Middle frontal gyrus (tissue), 1 donor: ENCODE measurements around the gene MARCHF3.
"Not testable (repeated sequence)": the region's sequence is repeated elsewhere in the genome, so short reads cannot be mapped to it uniquely, and the experiment has no call there.

Experiments used
- DNase-seq: peaks from one replicate; pipeline ENCODE4 v3.0.0-alpha.2; 2015; ENCODE audit warnings: low spot score; ENCODE audit errors: extremely low spot score

Gene MARCHF3

DNA sequence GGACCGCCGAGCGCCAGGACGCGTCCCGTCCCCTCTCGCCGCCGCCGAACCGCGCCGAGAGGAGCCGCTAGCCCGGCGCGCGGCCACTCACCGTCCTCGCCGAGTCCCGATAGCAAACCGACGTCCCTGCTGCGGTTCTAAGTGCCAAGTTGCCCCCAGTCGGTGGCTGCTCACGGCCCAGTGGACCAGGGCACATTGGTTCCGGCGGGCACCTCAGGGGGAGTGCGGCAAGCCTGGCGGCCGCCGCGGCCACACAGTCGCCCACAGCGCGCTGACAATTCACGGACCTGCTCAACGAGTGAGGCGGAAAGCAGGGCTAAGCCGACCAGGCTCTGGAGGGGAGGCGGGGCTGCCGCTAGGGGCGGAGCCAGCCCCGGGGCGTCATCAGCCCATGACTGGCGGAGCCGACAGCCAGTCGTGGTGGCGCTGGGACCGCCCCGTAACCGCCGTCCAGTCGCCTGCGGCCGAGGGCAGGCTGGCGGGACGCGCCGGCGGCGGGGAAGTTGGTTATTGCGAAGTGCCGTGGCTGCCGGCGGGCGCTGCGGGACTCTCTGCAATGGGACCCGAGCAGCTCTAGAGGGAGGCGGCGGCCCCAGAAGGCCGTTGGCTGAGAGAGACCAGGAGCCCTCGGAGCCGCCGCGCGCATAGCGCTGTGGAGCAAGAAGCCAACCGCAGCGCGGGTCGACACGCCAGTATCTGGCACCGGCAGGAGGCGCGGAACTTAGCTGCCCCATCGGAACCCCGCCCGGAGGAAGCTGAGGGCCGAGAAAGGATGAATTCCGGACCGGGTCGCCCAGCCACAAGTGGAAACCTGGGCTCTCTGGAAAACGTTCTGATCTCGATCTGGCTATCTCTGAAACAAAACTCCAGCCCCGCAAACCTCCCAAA is at the start of gene MARCHF3:
Gene MARCHF3 (minus strand): TSS at position 300 of the 888 bp plus-strand sequence. CDS start 112,387 bp downstream, outside the sequence.
- peak; percentile 85 for DNase-seq

- DNase-seq = no peak
Measured at GRCh38 chr5:127079994-127080491, 49.7 kb upstream of the MARCHF3 start.

DNA sequence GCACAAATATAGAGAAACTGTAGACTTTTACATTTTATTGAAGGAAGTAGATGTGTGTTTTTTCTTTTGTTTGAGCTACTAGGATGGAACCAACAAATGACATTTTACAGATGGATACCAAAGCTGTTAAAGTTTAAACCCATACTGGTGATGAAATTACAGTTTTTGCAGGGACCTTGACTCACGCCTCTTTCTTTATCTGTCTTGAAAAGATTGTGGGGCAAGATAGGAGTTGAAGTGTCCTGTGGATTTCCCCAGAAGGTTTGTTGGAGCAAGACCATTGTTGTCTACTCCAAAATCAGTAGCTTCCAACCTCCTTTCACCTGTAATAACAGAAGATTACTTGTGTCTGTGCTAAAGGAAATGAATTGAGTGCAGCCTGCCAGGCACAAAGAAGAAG is 47.0 kb upstream of the MARCHF3 start:
- no peak for DNase-seq

DNA sequence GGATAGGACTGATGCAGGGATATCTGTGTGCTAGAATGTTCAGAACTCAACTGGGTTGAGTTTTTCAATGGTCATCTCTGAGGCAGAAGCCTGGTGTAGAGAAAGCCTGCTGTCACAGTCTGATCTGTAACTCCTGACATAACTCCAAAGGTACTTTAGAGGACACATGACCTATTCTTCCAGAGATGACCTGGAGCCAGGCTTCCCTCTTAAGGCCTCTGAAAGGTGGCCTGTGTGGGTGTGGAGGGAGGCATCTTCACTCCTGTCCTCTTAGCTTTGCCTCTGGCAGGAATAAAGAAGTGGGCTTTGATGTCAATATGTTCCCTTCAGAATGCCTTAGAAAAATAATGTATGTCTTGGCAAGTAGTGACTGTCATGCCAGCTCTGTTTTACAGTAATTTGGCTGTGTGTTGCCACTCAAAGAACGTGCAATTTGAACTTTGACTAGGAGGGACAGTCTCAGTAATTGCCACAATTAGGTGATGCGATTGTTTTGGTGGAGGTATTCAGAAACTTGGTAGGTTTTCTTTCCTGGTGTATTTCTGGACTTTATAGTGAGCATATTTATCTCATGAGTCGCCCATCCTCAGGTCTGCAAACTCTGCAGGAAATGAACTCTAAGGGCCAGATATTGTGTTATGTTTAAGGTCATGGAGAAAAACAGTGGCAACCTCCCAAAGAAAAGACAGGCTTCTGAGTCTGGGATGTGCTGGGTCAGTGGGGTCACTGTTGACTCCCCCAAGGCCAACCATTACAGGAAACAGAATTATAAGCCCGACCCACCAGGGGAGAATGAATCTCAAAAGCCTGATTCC is 46.2 kb upstream of the MARCHF3 start:
- no peak for DNase-seq

DNA sequence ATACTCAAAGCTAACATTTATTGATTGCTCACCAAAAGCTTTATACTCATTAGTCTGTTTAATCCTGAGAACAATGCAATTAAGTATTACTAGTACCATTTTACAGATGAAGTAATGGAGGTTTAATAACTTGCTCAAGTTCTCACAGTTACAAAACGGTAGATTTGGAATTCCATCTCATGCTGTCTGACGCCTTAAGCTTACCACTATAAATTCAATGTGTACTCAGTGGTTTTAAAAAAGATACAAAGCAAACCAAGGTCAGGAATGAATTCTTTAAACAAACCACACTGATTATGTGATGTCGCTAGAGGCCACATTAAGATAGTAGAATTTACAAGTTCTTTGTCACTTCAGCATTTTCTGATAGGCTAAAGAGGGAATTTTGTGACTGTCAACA is 44.1 kb upstream of the MARCHF3 start:
- DNase-seq = no peak

- DNase-seq = no peak
Measured at GRCh38 chr5:127072861-127073846, 42.8 kb upstream of the MARCHF3 start, which contains the start of gene C5orf63. TSS of gene C5orf63 (minus strand) at chr5:127073502. CDS start at chr5:127058995, 14,507 bp downstream.

DNA sequence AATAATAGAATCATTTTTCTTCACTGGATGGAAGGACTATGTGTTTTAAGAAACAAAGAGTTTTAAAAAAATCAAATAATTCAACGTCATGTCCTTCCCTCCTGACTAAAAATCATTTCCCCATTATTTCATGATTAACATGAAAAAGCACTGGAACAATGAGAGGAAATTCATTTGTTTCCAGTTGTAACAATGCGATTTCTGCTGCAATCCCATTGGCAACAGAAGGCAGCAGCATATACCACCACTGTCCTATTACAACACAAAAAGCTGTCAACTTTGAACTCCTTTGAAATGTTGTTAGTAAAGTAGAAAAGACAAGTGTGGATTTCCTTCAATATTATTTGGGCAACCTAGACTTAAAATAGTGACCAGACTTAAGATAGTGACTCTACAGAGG is 39.9 kb upstream of the MARCHF3 start:
- no peak for DNase-seq

GRCh38 chr5:127068493-127069214 is 38.3 kb upstream of the MARCHF3 start:
- no peak for DNase-seq

DNA sequence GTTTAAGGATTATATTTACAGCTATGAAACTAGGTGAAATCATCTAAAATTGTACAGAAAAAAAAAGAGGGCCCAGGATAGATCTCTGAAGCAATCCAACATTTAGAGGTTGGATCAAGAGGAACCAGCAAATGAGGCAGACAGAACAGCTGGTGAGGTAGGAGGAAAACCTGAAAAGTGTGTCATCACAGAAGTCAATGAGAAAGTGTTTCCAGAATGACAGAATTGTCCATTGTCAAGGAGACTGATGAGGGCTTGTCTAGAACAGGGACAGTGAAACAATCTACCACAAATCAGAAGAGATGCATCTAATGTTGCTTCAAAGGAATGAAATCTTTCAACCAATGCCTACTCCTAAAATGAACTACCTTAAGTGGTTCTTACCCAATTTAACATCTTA is 36.4 kb upstream of the MARCHF3 start:
- DNase-seq = no peak

DNA sequence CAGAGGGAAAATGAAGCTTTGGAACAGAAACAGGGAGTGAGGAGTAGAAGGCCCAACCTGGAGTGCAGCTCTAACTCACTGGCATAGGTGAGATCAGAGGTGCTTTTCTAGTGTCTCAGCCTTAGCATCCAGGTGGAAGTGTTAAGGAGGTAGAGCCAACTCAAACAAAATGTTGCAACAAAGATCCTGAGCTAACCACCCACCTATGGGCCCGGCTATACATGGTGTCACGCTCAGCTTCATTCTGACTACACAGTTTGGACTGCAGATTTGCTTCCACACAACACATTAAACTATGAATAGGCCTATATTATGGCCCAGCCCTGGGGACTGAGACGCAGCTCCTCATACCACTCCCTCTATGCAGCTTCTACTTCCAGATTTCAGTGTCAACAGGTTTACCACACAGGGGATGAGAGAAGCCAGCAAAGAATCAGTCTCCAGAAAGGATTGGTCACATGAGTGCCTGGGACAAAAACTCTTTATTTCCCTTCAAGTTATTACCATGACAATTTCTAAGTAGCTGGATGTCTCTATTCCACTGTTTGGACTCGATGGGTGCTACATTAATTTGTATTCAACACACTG is 34.0 kb upstream of the MARCHF3 start:
- DNase-seq = no peak

DNA sequence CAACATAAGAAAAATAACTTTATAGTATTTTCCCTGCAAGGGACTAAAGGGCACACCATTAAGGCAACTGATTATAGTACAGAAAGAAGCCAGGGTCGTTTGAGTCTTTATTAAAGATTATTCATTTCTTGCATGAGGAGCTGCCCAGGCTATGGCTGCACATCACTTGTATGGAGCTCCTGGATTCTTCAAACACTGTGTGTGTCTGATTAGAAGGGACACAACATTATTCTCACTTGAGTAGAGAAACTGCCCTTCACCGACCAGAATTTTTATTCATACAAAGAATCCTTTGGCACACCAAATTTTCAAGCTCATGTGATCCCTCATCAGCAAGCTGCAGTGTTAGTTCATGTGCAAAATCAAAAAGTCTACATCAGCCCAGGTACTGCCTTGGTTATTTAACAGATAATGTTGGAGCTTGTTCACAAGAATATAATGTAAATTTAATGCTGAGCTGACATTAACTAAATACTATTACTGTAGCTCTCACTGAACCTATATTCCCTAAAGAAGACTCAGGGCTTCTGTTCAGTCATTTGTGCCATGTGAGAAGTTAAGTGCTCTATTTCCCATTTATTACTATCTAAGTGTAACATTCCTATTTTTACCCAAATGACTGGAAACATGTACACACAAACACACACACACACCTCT is 33.0 kb upstream of the MARCHF3 start:
- no peak for DNase-seq

DNA sequence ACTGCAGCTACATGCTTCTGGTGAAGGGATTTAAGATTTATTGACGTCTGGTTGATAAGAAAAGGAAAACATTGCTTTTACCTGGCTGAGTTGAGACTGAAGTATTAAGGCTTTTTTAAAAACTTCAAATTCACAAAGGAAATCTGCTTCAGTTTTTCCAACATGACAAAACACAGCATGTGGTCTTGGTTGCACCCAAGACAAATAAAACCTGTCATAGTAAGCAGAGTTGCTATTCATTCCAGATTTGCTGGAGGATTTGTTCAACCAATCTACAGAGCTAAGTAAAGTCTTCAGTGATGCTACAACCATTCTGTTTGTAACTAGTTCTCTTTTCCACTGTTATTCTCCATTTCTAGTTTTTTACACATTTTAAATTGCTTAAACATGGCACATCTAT is 31.6 kb upstream of the MARCHF3 start:
- DNase-seq = no peak

DNA sequence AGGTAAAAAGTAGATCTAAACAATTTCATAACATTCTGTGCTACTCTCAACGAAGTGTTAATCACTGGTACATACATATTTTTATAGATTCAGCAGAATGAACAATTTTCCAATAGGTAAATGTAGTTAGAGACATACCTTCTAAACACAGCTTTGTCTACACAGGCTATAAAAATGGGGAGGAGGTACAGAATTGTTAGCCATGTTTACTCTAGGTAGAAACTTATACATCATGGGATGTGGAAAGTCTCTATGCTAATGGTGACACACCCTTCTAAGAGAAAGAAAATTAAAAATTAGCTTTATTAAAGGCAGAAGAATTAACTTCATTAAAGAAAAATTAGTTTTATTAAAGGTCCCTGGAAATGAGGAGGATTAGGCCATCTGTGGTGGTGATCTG is 31.2 kb upstream of the MARCHF3 start:
- no peak for DNase-seq

DNA sequence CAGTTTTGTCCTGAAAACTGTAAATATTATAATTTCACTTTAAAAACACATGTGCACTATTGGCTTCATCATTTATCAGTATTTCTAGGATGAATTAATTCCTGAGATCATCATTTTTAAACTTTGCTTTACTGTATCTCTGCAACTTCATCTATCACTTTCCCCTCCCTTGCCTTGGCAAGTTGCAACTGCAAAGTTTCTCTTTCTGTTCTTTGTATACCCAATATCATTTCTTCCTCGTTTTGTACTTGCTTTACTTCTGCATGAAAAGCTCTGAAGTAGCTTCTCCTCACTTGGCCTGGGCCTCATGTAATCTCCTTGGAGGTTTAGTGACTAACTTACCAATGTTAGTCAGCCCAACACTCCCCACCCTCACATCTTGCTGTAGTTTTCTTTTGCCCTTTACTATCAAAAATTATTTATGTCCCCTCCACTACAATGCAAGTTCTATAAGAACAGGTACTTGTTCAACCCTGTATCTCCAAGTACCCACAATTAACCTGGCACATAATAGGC is 30.2 kb upstream of the MARCHF3 start:
- no peak for DNase-seq

- DNase-seq = no peak
Measured at GRCh38 chr5:127056896-127057295, 26.5 kb upstream of the MARCHF3 start.

DNA sequence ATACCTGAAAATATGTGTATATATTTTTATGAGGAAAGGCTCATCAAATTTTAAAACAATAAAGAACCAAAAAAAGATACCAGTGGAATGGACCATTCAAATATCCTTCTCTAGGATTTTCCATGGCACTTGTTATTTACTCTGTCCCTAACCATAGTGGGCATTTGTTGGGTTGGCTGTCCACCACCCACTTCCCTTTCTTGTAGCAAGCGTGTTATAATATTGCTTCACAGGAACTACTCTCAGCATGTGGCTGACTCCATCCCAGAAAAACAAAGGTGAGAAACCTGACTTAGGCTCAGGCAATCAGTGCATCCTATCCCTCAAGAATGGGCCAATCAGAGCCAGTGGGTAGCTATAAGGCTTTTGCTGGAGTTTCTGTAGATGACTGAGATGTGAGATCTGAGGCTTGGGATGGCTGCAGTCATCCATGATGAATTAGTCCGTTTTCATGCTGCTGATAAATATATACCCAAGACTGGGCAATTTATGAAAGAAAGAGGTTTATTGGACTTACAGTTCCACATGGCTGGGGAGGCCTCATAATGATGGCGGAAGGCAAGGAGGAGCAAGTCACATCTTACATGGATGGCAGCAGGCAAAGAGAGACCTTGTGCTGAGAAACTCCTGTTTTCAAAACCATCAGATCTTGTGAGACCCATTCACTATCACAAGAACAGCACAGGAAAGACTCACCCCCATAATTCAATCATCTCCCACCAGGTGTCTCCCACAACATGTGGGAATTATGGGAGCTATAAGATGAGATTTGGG is 25.7 kb upstream of the MARCHF3 start:
- no peak for DNase-seq

DNA sequence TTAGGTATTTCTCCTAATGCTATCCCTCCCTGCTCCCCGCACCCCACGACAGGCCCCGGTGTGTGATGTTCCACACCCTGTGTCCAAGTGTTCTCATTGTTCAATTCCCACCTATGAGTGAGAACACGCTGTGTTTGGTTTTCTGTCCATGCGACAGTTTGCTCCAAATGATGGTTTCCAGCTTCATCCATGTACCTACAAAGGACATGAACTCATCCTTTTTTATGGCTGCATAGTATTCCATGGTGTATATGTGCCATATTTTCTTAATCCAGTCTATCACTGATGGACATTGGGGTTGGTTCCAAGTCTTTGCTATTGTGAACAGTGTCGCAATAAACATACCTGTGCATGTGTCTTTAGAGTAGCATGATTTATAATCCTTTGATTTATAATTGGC is 23.2 kb upstream of the MARCHF3 start:
- DNase-seq = not testable (repeated sequence)

DNA sequence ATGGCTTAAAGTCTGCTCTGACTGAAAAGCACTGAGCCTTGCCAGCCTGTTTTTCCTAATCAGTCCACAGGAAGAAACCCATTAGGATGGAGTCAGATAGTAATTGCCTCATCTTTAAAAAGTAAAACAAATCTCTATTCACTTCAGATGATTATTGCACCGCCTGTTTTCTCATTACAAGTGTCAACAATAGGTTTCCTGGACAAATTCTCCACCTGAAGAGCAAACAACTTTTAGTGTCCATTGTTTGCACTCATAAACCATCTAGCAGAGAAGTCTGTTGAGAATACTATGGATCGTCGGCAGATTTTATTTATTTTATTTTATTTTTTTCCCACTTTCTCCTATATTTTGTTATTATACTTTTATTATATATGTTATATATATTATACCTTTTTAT is 22.7 kb upstream of the MARCHF3 start:
- DNase-seq = no peak
